ENCODE measurements around the gene DDX24.

The DDX24 gene

DNA sequence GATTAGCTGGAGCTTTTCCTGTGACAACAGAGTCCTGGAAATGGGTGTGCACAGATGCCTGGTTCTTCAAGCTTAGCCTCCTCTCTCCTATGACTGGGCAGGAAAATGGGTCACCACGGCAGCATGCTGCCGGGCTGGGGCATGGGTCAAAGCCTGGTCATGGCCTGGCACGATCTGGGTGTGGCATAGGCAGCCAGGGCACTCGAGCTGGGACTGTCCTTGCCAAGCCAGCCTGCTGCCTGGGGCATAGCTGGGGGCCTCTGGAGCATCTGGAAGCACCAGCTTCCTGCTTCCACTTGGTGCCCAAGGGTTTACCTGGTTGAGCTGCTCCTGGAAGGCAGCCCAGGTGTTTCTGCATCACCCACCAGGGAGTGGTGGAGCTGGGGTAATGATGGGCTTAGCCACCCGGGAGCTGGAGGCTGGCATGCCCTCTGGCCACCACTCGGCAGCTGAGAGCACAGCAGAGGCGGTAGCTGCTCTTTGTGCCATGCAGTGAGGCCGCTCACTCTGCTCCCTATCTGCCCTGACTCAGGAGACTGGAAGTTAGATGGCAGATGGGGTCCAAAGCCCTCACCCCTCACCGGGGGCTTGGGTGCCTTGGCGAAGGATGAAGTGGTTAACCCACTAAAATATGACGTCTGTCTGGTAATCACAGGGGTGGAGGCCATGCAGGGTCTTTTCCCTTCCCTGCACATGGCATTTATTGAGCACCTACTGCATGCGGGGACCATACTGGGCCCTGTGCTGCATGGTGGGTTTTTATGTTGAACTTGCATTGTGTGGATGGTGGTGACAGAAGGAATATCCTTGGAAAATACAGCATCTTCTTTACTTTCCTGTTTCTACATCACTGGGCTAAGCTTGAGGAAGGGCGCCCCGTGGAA lies 53.2 kb downstream of the DDX24 start:
- DNase-seq = no peak

- DNase-seq = no peak
These were observed 54.0 kb downstream of the DDX24 start for GRCh38 chr14:94026889-94027469.

DNA sequence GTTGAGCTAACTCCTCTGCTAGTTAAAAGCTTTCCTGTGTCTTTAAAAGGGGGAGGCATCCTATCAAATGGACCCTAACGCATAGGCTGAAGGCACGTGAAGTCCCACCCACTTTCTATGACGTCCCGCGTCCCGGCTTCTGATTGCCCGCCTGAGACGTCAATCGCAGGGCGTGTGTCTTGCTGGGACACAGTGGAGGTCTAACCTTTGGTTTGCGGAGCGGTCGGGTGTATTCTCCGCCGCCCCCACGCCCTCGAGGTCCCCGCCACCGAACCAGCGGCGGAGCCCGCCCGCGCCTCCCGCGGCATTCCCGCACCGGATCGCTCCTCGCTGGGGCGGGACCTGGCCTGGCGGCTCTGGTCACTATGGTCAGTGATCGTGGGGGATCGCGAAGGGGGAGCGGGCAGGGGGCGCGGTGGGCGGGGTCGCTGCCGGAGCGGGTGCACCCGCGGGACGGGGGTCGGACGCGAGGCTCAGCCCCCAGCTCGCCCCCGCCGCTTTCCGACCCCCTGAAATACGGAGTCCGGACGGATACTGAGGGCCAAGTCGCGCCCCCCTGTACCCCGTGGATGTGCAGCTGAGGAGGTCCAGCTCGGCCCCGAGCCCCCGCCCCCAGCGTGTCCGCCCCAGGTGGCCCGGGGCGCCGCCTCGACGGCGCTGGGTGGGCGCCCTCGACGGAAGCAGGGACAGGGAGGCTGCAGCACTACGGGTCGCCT lies 54.7 kb downstream of the DDX24 start, which contains the start of gene OTUB2:
OTUB2 (plus strand) TSS at position 168 of the 716 bp plus-strand sequence; CDS start at position 366, 198 bp downstream.
- peak; percentile 96 to 98 for DNase-seq

GRCh38 chr14:94025720-94026119 lies 55.3 kb downstream of the DDX24 start:
- DNase-seq = no peak

GRCh38 chr14:94024549-94024948 lies 56.5 kb downstream of the DDX24 start:
- DNase-seq = no peak

GRCh38 chr14:94022532-94023411 lies 58.2 kb downstream of the DDX24 start:
- DNase-seq = no peak

DNA sequence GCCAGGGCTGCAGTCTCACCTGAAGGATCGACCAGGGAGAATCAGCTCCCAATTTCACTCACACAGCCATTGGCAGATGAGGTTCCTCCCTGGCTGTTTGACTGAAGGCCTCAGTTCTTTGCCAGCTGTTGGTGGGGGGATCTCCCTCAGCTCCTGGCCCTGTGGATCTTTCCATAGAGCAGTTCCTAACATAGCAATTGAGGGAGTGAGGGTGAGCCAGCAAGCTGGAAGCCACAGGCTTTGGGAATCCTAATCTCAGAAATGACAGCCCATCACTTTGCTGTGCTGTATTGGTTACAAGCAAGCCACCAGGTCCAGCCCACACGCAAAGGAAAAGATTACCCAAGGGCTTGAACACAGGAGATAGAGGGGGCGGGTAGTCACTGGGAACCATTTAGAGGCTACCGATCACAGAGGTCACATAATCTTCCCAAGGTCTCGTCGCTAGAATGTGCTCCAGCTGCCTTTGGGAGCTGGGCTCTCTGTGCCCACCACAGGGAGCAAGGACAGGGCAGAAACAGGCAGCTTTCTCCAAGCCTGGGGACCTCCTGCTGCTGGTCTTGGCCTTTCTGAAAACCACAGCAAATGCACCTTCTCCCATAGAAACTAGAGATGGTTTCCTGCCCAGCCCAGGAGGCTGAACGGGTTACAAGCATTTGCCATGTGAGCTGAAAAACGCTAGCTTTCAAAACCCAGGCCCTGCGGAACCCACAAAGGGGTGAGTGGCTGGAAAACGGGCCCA lies 59.4 kb downstream of the DDX24 start:
- no peak for DNase-seq

GRCh38 chr14:94021001-94021400 lies 60.0 kb downstream of the DDX24 start:
- no peak for DNase-seq

GRCh38 chr14:94020267-94020666 lies 60.7 kb downstream of the DDX24 start:
- no peak for DNase-seq

- no peak for DNase-seq
These were observed 61.7 kb downstream of the DDX24 start for GRCh38 chr14:94019329-94019728.

DNA sequence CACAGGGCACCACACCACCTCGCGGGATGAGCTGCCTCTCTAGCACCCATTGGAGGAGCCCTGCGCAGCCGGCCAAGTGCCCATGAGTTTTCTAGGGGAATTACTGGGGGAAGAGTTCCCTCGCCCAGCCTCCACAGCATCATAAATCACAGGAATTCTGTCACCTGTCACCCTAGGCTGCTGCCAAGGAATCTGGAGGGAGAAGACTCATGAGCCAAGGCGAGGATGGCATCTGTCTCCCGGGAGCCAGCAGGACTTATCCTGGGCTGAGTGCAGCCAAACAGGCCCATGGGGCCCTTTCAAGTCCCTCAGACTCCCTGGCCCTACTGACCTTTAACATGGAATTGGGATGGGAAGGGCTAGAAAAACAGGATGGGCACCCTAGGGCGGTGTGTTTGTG lies 62.7 kb downstream of the DDX24 start:
- DNase-seq = no peak

- DNase-seq = no peak
These were observed 64.5 kb downstream of the DDX24 start for GRCh38 chr14:94016446-94016976.

DNA sequence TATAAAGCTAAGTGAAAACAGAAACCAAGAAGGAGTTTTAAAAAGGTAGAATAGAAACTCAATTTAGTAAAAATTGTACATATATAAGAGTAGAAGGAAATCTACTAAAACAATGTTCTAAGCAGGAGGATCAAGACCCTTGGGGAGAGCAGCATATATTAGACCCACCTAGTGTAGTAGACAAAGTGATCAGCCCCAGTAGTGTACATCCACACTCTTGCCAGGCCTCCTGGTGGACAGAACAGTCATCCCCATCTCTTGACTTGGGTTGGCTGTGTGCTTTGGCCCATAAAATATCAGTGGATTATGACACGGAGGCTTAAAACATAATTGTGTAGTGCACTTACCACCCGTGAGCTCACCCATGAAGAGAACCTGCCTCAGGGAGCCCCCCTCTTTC lies 65.8 kb downstream of the DDX24 start:
- DNase-seq = no peak

- DNase-seq = no peak
These were observed 66.6 kb downstream of the DDX24 start for GRCh38 chr14:94014382-94014781.

GRCh38 chr14:94011795-94012194 lies 69.2 kb downstream of the DDX24 start:
- DNase-seq = no peak

DNA sequence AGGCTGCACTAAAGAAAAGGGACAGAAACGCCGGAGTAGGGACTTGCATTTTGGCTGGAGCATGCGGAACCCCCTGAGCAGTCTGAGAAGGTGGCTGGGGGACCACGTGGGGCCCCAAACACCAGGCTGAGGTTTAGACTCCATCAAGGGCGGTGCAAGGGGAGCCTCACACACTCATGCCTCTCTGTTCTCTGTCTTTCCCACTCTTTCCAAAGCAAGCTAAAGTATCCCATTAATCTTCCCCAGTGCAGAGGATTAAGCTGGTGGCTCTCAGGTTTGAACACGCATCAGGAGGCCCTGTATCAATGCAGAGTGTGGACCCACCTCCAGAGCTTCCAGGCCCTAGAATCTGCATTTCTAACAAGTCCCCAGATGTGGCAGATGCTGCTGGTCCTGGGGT lies 70.4 kb downstream of the DDX24 start:
- no peak for DNase-seq

- no peak for DNase-seq
These were observed 71.2 kb downstream of the DDX24 start for GRCh38 chr14:94009767-94010166.

DNA sequence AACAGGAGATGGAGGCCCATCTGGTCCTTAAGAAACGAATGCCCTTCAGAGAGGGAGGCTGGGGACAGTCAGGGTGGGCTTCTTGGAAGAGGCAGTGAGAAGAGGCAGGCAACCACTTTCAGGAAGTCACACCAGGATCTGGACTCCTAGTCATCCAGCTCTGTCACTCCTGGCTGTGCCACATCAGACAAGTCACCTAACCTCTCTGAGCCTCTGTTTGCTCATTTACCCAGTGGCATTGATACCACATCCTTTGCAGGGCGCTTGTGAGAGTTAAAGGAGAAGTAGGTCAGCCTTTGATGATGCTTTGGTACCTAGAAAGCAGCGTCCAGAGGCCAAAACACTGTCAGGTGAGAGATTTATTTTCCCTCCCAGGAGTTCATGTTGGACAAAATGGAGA lies 72.8 kb downstream of the DDX24 start:
- no peak for DNase-seq

GRCh38 chr14:94005324-94006073 lies 75.5 kb downstream of the DDX24 start:
- DNase-seq = no peak

DNA sequence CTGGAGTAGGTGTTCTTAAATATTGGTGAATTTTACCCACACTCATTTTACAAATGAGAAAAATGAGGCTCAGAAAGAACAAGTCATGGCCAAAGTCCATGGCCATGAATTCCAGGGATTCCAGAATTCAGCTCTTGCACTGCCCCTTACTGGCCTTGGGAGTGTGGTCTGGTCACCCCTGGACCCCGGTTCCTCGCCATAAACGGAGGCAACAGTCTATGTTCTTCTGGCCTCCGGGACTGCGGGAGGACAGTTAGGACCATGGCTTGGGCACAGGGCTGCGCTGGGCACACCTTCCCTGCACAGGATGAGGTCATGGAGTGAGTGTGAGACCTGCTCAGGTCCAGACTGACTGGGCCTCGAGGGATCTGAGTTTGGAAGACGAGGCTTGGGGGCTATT lies 77.0 kb downstream of the DDX24 start:
- DNase-seq = no peak

GRCh38 chr14:94003397-94003796 lies 77.6 kb downstream of the DDX24 start:
- DNase-seq = no peak

All from NCI-H1930 (cell line).